Fibroblast of peridontal ligament (primary cell): ENCODE data around the gene PALLD.

Experiments
- DNase-seq: peaks from one replicate; pipeline ENCODE4 v3.0.0-alpha.2; 2010; ENCODE audit errors: extremely low read depth

Gene PALLD

DNA sequence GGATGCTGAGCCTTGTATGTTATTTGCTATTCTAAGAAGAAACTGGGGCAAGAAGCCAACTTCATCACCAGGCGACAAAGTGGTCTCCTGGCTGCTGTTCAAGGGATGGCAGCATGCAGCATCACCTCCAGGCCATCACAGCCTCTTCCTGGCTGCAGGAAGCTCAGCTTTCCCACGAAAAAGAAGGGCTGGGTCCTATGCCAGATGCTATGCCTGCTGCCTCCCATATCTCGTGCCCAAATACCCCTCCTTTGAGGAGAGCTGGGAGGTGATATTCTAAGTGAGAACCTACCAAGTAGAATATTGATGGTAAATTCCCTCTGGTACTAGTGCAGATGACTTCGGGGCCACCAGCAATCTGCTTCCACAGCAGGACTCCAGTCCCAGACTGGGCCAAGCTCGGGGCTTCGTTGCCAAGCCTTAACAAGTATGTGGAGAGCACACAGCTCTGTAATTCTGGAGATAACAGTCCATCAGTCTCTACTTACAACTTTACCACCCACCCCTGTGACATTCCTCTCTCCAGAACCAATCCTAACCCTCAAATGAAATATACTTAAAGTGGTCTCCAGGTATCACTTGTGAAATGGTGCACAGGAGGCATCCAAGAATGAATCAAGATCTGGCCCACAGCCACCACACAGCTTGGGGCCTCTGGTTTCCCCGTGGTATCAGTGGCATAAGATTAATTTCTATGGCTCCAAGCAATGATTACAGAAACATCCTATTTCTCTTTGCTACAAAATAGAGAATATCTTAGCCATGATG is 149.3 kb downstream of the PALLD start:
- DNase-seq = no peak

DNA sequence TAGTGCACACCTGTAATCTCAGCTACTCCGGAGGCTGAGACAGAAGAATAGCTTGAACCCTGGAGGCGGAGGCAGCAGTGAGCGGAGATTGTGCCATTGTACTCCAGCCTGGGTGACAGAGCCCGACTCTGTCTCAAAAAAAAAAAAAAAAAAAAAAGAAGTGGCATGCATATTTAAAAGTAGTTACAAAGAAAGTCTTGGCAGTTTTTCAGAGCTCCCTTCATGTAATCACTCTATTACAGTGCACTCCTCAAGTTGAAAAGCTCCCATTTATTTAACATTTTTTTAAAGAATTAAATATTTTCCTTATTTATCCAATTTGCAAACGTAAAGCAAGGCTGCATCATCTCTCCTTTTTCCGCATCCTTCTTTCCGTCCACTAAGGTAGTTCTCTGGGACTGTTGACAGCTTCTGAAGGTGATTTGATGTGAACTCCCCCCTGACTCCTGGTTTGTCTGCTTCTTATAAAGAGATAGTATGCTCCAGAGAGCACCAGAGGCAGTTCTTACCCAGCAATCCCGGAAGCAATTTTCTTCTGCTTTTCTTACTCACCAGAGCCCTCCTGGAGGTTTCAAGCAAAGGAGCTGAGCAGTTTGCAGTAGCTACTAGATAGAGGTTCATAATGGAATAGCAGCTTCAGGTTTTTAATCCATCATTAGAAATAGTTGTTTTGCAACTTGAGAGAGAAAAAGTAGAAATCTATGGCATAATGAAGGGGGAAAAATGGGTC is 151.0 kb downstream of the PALLD start:
- no peak for DNase-seq

DNA sequence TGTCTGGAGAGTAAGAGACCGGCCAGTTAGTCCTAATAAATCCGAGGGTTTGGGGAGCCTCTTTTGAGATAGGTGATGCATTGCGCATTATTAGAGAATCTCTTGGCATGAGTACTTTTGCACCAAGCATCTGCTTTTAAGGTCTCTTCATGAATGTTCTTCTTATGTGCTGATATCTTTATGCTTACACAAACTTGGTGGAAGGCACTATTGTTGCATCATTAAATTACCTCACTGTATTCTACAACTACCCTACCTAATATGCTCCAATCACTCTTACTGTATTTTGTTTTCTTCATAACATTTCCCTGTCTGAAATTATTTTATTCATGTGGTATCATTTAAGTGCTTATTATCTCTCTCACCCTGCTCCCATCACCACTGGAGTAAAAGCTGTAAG is 151.6 kb downstream of the PALLD start:
- no peak for DNase-seq

DNA sequence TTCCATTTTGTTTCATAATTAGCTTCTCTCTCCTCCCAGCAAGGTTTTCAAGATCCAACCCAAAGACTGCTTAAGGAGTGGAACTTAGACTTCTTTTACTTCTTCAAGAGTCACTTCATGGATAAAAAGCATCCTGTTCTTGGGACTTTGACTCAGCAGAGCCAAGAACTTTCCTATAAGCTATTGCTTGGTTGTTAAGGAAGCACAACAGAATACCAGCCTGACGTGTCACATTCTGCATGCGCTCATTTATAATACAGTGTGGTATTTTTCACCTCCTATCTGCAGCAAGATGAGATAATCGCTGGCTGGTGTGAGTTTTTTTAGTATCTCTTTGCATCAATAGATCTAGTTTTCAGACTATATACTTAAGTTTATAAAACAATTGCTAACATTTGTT is 152.1 kb downstream of the PALLD start:
- peak; percentile 67 for DNase-seq

- DNase-seq = no peak
These were observed 154.5 kb downstream of the PALLD start for GRCh38 chr4:168651374-168651773.

DNA sequence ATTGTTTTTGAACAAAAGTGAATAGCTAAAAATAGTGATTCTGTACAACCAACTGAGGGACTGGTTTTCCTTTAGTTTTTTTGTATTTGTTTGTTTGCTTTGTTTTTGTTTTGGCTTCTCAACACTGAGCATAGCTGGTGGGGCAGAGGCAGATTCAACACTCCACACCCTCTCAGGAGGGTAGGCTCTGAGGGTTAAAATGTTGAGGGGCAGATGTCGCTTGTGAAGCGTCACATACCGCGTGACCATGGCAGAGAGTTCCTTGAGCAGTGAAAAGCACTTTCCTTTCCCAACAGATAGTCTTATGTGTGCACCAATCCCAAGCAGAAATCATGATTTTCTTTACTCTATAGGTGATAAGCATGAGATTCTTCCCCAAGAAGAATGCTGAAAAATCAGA is 155.0 kb downstream of the PALLD start:
- no peak for DNase-seq

DNA sequence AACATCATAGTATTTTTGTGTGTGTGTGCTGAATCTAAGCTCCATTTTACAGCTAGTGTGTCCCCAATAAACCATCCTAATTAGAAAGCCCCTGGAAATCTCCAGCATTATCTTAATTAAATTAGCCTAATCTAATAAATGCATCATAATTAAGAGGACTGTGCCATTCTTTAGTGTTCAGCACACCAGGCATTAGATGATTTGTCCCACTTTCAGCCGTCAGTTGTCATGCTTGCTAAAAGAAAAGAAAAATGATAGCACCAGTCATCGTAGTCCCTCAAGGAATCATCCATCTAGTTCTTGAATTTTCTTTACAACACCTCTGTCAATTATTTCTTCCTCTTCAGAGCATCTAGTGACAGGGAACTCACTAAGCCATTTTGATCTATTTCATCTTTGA is 155.9 kb downstream of the PALLD start:
- no peak for DNase-seq

- DNase-seq = no peak
These were observed 157.4 kb downstream of the PALLD start for GRCh38 chr4:168654104-168654847.

GRCh38 chr4:168654848-168655174 is 158.0 kb downstream of the PALLD start:
- no peak for DNase-seq

- no peak for DNase-seq
These were observed 158.3 kb downstream of the PALLD start for GRCh38 chr4:168655182-168655581.

GRCh38 chr4:168656055-168656660 is 159.3 kb downstream of the PALLD start:
- DNase-seq = peak; percentile 86

DNA sequence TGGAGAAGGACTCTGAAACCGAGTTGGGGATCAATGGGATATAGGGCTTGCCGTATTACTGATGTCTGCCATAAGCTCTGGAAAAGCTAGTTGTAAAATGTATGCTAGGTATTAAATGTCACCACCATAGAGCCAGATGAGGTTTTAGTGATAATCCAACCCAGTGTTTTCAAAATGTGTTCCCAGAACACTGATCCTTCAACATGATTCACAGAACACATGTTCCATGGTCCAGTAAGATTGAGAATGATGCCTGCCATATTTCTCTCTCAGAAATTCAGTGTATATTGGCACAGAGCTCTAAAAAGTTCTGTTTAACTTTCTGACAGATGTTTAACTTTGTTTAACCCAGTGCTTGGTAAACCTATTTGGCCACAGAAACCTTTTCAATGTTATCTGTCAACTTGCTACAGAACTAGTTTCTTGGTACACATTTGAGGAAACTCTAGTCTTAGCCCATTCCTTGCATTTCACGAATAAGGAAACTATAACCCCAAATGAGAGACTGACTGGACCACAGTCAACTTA is 160.2 kb downstream of the PALLD start:
- DNase-seq = peak; percentile 38

GRCh38 chr4:168658751-168659150 is 161.9 kb downstream of the PALLD start:
- DNase-seq = no peak

DNA sequence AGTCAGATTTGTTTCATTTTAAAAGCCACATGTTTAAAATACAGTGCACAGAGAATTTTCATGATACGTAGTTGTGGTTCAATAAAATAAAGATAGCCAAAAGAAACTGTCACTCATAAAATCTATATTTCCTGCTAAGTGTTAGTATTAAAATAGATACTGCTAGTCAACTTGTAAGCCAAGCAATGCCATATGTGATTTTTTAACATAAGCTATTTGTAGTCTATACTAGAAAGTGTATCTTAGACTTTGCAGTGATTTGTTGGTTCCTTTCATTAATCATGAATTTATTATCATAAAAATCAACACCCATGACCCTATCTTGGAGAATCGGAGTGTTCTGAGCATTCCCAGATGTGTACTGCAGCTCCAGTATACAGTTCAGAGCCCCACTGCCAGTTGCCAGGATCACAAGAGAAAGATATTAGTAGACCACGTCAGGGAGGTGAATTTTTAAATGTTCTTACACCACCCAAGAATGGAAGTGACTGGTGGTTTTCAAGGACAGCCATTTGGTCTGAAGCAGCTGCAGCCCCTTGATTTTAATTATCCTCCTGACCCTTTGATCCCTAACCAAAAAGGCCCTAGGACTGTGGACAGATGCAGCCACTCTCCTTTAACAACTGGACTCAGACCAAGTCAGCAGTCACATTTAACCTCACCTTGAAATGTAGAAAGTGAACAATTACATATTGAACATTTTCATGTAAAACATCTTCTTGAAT is 163.1 kb downstream of the PALLD start:
- no peak for DNase-seq

- DNase-seq = no peak
These were observed 165.6 kb downstream of the PALLD start for GRCh38 chr4:168662297-168662984.

DNA sequence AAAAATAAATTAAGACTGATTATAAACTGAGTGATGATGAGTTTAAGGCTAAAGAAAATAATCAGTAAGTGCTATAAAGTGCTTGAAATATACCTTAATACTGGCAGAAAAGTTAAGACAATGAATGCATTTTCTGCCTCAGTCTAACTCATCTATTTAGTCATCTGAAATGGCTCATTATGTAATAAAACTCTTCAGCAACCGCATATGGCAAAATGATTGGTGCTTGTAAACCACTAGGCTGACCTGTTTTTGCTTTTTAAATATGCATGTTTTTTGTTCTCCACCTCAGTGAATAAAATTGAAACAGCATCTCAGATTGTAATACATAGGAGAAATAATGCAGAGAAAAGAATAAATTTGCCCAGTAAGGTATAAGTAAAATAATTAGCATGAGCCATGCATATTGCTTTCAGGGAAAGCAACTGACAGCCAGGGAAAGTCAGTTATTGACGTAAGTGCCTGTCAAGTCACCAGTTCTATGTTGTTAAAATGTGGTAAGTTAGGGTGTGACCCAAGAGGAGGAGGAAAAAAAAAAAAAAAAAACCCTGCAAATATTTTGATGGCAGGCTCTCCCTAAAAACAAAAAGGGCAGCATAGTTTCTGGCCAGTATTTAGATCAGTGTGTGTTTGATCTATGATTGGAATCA is 167.5 kb downstream of the PALLD start:
- no peak for DNase-seq

DNA sequence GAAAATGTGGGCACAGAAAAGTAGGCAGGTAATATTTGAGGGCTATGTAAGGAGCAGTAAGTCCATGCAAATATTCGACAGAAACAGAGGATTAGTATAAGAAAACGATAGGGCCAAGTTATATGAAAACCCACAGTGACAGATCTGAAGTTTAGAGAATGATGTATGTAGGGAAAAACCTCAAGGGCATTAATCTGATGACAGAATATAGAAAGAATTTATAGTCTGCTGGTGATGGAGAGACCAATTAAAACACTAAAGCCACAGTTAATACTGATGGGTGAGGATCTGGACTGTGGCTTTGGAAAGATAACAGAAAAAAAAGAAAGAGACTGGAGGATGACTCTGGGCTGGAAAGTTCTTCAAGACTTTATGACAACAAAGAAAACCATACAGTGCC is 169.7 kb downstream of the PALLD start:
- peak; percentile 49 for DNase-seq

DNA sequence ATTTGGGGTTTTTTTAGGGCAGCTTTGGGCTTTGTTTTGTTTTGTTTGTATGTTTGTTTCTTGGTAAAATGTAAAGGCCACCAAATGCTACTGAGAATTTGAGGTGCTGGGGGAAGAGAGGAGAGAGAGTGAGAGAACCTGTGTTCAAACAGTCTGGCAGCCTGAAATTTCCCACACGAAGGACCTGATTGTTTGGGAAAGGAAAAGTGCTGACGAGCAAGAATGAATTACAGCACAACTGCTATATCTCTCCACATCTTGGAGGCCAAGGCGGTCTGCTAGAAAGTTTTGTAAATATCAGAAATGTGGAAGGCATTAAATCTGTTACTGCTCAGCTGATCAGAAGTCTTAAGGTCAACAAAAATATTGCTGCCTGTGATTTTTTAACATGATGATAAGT is 170.5 kb downstream of the PALLD start:
- DNase-seq = peak; percentile 56

DNA sequence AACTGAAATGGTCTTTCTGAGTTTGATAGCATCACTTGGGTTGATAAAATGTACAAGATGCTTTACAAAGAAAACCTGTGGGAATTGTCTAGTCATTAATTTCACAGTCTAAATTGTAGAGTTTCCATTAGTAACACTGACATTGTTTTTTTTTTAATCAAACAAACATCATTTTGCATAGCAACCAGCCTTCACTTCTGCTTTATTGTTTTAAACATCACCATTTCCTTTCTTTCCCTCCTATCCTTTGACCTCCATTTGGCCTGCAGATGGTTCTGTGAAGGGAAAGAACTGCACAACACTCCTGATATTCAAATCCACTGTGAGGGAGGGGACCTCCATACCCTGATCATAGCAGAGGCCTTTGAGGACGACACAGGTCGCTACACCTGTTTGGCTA is 171.1 kb downstream of the PALLD start:
- no peak for DNase-seq

DNA sequence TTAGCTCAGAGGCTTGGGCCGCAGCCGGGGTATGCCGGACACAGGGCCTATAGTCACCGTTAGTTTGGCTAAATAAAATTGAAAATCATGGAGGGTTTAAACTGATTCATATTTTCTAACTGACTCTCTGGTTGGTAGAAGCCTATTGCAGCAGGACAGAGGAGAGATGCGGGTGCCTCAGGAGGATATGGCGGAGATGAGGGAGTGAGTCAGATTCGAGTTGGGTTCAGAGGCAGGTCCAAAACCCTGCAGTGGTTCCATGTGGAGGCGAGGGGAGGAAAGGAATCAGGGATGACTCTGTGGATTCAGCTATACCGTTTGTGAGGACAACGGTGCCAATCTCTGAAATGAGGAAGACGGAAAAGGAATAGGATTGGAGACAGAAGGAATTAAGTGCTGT is 176.6 kb downstream of the PALLD start:
- no peak for DNase-seq
